Calu3 (cell line): Measurements from ENCODE around the gene CYCS. TPM values are rescaled to one million over a fixed set of nuclear protein-coding genes. Genes with fewer than 3 reads are reported as not detected.

Experiments used
- BruUV-seq: library from RNA; stranded (reverse); fragments of 400-500 nt; replicated peaks from 2 replicates; lab custom pipeline; 2021; lab: Mats Ljungman, UMichigan
- CTCF ChIA-PET: fragments of 300-600 bp; sonication (Branson Sonifier 250); formaldehyde crosslinking; loops from one replicate; lab custom pipeline; 2022; ENCODE audit warnings: antibody characterized with exemption; lab: Charles Lee
- DNase-seq: peaks from one replicate; pipeline ENCODE4 v3.0.0; 2022
- H3K27ac Mint-ChIP-seq: one replicate; pipeline ENCODE4 v1.8.0; 2022; ENCODE audit warnings: mixed read lengths; ENCODE audit not compliant: unreplicated experiment
- H3K27me3 Mint-ChIP-seq: one replicate; pipeline ENCODE4 v1.8.0; 2022; ENCODE audit warnings: mixed read lengths; ENCODE audit not compliant: unreplicated experiment
- H3K36me3 Mint-ChIP-seq: one replicate; pipeline ENCODE4 v1.8.0; 2022; ENCODE audit warnings: mild to moderate bottlenecking, moderate library complexity, mixed read lengths; ENCODE audit not compliant: insufficient read depth, unreplicated experiment
- H3K4me1 Mint-ChIP-seq: one replicate; pipeline ENCODE4 v1.8.0; 2022; ENCODE audit warnings: mild to moderate bottlenecking, low read depth, mixed read lengths; ENCODE audit not compliant: unreplicated experiment
- H3K4me3 Mint-ChIP-seq: one replicate; pipeline ENCODE4 v1.8.0; 2022; ENCODE audit warnings: mild to moderate bottlenecking, low read depth, moderate library complexity, mixed read lengths; ENCODE audit not compliant: unreplicated experiment
- H3K9me3 Mint-ChIP-seq: one replicate; pipeline ENCODE4 v1.8.0; 2022; ENCODE audit warnings: low read depth, mixed read lengths; ENCODE audit not compliant: unreplicated experiment
- intact Hi-C: fragments of 100-400 bp; cut with micrococcal nuclease; formaldehyde crosslinking; loops from one replicate; pipeline ENCODE4 v1.10.0; 2022; ENCODE audit not compliant: unreplicated experiment
- total RNA-seq: library from RNA; stranded (reverse); gene quantifications from 2 replicates; pipeline ENCODE4 v1.2.3, GENCODE V29; 2022
- TF ChIP-seq, protein P1 (sequence below): fragments of 200-600 bp; IDR thresholded peaks from one replicate; pipeline ENCODE4 v1.8.0; 2022; ENCODE audit warnings: antibody characterized with exemption; ENCODE audit not compliant: unreplicated experiment

The CYCS gene
- total RNA-seq, 1 experiment from 2014 or later: 276 TPM

DNA sequence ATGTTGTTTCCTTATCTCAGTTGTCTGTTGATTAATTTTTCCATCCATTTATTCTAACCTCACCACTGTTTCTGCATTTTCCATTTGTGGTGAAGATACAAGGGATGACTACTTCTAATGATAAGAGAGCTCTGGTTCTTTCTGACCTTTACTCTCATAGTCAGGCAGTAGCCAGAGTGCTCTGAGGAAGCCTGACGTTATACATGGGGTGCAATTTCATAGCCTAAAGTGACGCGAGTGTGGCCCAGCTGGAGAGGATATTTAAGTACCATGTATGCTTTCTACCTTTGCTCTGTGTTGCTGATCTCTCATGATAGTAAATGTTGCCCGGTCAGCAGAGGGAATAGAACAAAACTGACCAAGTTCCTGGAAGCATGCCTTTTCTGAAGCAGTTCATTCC lies 33.9 kb upstream of the CYCS start:
- BruUV-seq: no TSS peak
- no peaks in the 10 kb centered on the region for H3K36me3 Mint-ChIP-seq
- no peak overlapping the region for H3K4me3 Mint-ChIP-seq
- H3K9me3 Mint-ChIP-seq: no peaks in the 10 kb centered on the region
- intact Hi-C loops: no loop called here
- no peaks in the 10 kb centered on the region for H3K27me3 Mint-ChIP-seq
- DNase-seq: no peak
- H3K27ac Mint-ChIP-seq: no peak overlapping the region
- CTCF ChIA-PET: no interaction called here
- H3K4me1 Mint-ChIP-seq: no peaks in the 10 kb centered on the region
- TF ChIP-seq, protein P1, sequence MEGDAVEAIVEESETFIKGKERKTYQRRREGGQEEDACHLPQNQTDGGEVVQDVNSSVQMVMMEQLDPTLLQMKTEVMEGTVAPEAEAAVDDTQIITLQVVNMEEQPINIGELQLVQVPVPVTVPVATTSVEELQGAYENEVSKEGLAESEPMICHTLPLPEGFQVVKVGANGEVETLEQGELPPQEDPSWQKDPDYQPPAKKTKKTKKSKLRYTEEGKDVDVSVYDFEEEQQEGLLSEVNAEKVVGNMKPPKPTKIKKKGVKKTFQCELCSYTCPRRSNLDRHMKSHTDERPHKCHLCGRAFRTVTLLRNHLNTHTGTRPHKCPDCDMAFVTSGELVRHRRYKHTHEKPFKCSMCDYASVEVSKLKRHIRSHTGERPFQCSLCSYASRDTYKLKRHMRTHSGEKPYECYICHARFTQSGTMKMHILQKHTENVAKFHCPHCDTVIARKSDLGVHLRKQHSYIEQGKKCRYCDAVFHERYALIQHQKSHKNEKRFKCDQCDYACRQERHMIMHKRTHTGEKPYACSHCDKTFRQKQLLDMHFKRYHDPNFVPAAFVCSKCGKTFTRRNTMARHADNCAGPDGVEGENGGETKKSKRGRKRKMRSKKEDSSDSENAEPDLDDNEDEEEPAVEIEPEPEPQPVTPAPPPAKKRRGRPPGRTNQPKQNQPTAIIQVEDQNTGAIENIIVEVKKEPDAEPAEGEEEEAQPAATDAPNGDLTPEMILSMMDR: no peak

DNA sequence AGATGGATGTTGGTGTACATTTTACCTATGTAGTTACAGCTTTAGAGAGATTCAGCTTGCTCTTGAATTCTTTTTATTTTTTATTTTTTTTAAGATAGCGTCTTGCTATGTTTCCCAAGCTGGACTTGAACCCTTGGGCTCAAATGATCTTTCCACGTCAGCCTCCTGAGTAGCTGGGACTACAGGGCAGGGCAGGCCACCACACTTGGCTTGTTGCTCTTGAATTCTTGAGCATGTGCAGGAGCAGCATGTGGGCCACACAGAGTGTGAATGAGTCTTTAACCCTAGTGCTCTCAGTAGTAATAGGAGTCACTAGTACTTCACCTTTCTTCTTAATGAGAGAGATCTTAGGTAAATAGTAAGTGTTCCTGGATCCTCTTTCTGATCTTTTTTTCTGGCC lies 26.7 kb upstream of the CYCS start:
- intact Hi-C loops: no loop called here
- Mint-ChIP-seq H3K27me3 (no peaks in the 10 kb centered on the region), H3K36me3 (no peaks in the 10 kb centered on the region), H3K4me3 (no peak overlapping the region), H3K9me3 (no peaks in the 10 kb centered on the region), H3K27ac (no peak overlapping the region), H3K4me1 (no peaks in the 10 kb centered on the region)
- TF ChIP-seq, protein P1: no peak
- CTCF ChIA-PET: interaction anchor here (0.7 kb wide), 1 partner anchor 745 kb away, joined by 4 read pairs; no protein-coding TSS in a partner anchor
- no TSS peak for BruUV-seq
- no peak for DNase-seq

DNA sequence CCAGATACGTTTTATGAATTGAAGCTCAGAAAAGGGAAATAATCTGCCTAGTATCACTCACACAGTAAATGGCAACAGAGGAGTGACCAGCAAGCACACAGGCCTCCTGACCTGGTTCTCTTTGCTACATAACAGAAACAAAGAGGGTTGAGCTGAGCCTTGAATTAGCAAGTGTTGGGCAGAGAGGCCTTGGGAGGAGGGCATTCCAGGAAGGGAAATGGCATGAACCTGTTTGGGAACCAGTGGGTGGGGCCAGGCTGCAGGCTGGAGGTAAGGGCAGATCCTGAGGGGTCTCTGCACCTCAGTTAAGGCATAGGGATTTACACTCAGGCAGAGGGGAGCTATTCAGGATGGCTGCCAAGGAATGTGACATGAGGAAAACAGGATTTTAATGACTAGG lies 24.8 kb upstream of the CYCS start:
- Mint-ChIP-seq H3K27ac (no peak overlapping the region), H3K27me3 (no peaks in the 10 kb centered on the region), H3K4me3 (no peak overlapping the region), H3K36me3 (no peaks in the 10 kb centered on the region), H3K4me1 (no peaks in the 10 kb centered on the region), H3K9me3 (no peaks in the 10 kb centered on the region)
- intact Hi-C loops: no loop called here
- CTCF ChIA-PET: no interaction called here
- no peak for DNase-seq
- TF ChIP-seq, protein P1: no peak
- BruUV-seq: no TSS peak

DNA sequence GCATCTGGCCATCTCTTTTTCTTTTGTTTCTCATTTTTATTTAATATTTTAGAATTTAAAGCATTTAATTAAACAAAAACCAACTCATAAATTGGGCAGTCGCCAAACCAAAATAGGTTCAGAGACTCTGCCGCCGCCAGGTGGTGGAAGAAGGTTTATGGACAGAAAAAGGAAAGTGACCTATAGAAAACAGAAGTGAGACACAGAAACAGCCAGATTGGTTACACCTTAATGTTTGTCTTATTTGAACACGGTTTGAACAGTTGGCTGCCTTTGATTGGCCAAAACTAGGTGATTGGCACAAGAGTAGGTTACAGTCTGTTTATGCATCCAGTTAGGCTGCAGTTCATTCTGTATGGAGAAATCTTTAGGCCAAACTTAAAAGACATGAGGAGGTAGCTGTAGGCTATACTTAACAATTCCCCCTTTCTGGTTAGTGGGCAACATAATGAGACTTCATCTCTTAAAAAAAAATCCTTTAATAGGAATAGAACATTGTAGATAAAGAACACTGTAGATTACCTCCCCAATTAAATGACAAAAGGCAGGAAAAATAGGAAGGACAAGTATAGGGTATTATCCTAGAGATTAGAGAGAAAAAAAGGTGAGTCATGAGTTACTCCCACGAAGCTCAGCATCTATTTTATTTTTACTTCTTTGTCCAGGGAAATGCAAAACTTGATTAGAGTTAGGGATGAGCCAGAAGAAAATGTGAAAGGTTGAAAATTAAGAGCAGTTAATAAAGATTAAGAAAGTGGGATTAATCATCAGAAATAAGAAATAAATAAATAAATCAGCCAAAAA lies 23.9 kb upstream of the CYCS start:
- no TSS peak for BruUV-seq
- intact Hi-C loops: no loop called here

More for the DNA sequence above, 23.9 kb upstream of the CYCS start:
- Mint-ChIP-seq H3K9me3 (no peaks in the 10 kb centered on the region), H3K27ac (no peak overlapping the region), H3K4me1 (no peaks in the 10 kb centered on the region), H3K27me3 (no peaks in the 10 kb centered on the region), H3K4me3 (no peak overlapping the region), H3K36me3 (no peaks in the 10 kb centered on the region)
- TF ChIP-seq, protein P1: no peak
- DNase-seq: no peak
- CTCF ChIA-PET: no interaction called here
